Tongue (tissue), 2 donors: ENCODE data around the gene ZSWIM8. TPM values are rescaled to one million over a fixed set of nuclear protein-coding genes. Genes with fewer than 3 reads are reported as not detected.
"Not testable (repeated sequence)": the region's sequence is repeated elsewhere in the genome, so short reads cannot be mapped to it uniquely, and the experiment has no call there.

Source experiments
- DNase-seq: peaks from one replicate; pipeline ENCODE4 v3.0.0-alpha.2; 2015
- total RNA-seq: library from RNA; depleted of rRNA; stranded (reverse); fragments of >200 nt; gene quantifications from one replicate; pipeline ENCODE4 v1.2.3, GENCODE V29; 2014

ZSWIM8 gene
- total RNA-seq, 1 donor from 2014 or later = 81.3 TPM

GRCh38 chr10:73772281-73773151 is 12.9 kb upstream of the ZSWIM8 start:
- peak; percentile 87 for DNase-seq

- DNase-seq = no peak
Measured at GRCh38 chr10:73773152-73773879, 12.1 kb upstream of the ZSWIM8 start.

GRCh38 chr10:73774637-73775036 is 10.8 kb upstream of the ZSWIM8 start:
- DNase-seq = no peak

GRCh38 chr10:73779018-73779417 is 6.4 kb upstream of the ZSWIM8 start:
- no peak for DNase-seq

- DNase-seq = no peak
Measured at GRCh38 chr10:73779539-73780197, 5.7 kb upstream of the ZSWIM8 start.

GRCh38 chr10:73780301-73780700 is 5.1 kb upstream of the ZSWIM8 start:
- DNase-seq = no peak

- no peak for DNase-seq
Measured at GRCh38 chr10:73780966-73781365, 4.4 kb upstream of the ZSWIM8 start.

GRCh38 chr10:73781548-73781878 is 3.9 kb upstream of the ZSWIM8 start:
- DNase-seq = no peak

- DNase-seq = peak; percentile 96
Measured at GRCh38 chr10:73781879-73782748, 3.3 kb upstream of the ZSWIM8 start, which contains the start of gene CHCHD1. Gene CHCHD1, plus strand, starts transcription at chr10:73782048. Its CDS starts 28 bp downstream, at chr10:73782076.

GRCh38 chr10:73782749-73783085 is 2.7 kb upstream of the ZSWIM8 start:
- no peak for DNase-seq

GRCh38 chr10:73785721-73786511 is 510 bp downstream of the ZSWIM8 start:
- peak; percentile 49 for DNase-seq

- no peak for DNase-seq
Measured at GRCh38 chr10:73786512-73786885, 1.1 kb downstream of the ZSWIM8 start.

- not testable (repeated sequence) for DNase-seq
Measured at GRCh38 chr10:73787031-73787800, 1.8 kb downstream of the ZSWIM8 start.

- DNase-seq = no peak
Measured at GRCh38 chr10:73788864-73789658, 3.7 kb downstream of the ZSWIM8 start.

GRCh38 chr10:73789659-73790055 is 4.3 kb downstream of the ZSWIM8 start:
- no peak for DNase-seq

GRCh38 chr10:73790886-73791625 is 5.7 kb downstream of the ZSWIM8 start:
- no peak for DNase-seq

- no peak for DNase-seq
Measured at GRCh38 chr10:73791871-73792400, 6.5 kb downstream of the ZSWIM8 start.

GRCh38 chr10:73793456-73793855 is 8.1 kb downstream of the ZSWIM8 start:
- DNase-seq = no peak

- not testable (repeated sequence) for DNase-seq
Measured at GRCh38 chr10:73795491-73795890, 10.1 kb downstream of the ZSWIM8 start.
